GM23338 (cell line): ENCODE data around the gene CD247.

ENCODE experiments used
- EZH2 ChIP-seq: fragments of 200-600 bp; sonication (generic); IDR thresholded peaks from one replicate; pipeline ENCODE4 v1.8.0; 2017; ENCODE audit warnings: antibody characterized with exemption, mild to moderate bottlenecking, low read depth; ENCODE audit not compliant: unreplicated experiment
- EZH2phosphoT487 ChIP-seq: fragments of 200-600 bp; sonication (generic); IDR thresholded peaks from one replicate; pipeline ENCODE4 v1.8.1; 2018; ENCODE audit warnings: antibody characterized with exemption; ENCODE audit not compliant: unreplicated experiment
- NANOG ChIP-seq: IDR thresholded peaks from 2 replicates; pipeline ENCODE4 v1.6.1; 2016; ENCODE audit warnings: antibody characterized with exemption, borderline replicate concordance
- TF ChIP-seq, protein P1 (sequence below), 2 experiments: fragments of 200-600 bp in 1 of 2; sonication (generic) in 1 of 2; conservative IDR thresholded peaks; 2 replicates each; pipeline versions ENCODE4 v1.5.1 to v1.6.1; 2016 to 2017; ENCODE audit warnings: antibody characterized with exemption in 2 of 2, low read depth in 2 of 2, mild to moderate bottlenecking in 2 of 2, moderate library complexity in 1 of 2
- TF ChIP-seq, protein P2 (sequence below): IDR thresholded peaks from one replicate; pipeline ENCODE4 v1.6.1; 2018; ENCODE audit warnings: antibody characterized with exemption; ENCODE audit not compliant: unreplicated experiment

DNA sequence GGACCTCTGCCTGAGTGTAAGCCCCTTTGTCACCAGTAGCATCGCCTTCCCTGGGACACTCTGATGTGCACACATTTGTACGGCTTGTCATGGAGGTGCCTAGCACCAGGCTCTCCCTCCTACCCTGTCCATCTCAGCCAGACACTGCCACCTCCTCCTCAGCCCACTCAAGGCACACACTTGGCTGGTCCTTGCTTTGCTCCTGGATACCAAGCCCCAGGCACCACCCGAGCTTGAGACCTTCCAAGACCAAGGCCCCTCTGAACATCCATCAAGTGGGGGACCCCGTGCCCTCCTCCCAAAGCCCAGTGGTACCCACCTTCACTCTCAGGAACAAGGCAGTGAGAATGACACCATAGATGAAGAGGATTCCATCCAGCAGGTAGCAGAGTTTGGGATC lies 78.0 kb downstream of the CD247 start:
- TF ChIP-seq, protein P1, sequence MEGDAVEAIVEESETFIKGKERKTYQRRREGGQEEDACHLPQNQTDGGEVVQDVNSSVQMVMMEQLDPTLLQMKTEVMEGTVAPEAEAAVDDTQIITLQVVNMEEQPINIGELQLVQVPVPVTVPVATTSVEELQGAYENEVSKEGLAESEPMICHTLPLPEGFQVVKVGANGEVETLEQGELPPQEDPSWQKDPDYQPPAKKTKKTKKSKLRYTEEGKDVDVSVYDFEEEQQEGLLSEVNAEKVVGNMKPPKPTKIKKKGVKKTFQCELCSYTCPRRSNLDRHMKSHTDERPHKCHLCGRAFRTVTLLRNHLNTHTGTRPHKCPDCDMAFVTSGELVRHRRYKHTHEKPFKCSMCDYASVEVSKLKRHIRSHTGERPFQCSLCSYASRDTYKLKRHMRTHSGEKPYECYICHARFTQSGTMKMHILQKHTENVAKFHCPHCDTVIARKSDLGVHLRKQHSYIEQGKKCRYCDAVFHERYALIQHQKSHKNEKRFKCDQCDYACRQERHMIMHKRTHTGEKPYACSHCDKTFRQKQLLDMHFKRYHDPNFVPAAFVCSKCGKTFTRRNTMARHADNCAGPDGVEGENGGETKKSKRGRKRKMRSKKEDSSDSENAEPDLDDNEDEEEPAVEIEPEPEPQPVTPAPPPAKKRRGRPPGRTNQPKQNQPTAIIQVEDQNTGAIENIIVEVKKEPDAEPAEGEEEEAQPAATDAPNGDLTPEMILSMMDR (conservative IDR thresholded peaks at IDR 0.05; ENCODE audit: low read depth in 2 of 2) = no peak
- TF ChIP-seq, protein P2, sequence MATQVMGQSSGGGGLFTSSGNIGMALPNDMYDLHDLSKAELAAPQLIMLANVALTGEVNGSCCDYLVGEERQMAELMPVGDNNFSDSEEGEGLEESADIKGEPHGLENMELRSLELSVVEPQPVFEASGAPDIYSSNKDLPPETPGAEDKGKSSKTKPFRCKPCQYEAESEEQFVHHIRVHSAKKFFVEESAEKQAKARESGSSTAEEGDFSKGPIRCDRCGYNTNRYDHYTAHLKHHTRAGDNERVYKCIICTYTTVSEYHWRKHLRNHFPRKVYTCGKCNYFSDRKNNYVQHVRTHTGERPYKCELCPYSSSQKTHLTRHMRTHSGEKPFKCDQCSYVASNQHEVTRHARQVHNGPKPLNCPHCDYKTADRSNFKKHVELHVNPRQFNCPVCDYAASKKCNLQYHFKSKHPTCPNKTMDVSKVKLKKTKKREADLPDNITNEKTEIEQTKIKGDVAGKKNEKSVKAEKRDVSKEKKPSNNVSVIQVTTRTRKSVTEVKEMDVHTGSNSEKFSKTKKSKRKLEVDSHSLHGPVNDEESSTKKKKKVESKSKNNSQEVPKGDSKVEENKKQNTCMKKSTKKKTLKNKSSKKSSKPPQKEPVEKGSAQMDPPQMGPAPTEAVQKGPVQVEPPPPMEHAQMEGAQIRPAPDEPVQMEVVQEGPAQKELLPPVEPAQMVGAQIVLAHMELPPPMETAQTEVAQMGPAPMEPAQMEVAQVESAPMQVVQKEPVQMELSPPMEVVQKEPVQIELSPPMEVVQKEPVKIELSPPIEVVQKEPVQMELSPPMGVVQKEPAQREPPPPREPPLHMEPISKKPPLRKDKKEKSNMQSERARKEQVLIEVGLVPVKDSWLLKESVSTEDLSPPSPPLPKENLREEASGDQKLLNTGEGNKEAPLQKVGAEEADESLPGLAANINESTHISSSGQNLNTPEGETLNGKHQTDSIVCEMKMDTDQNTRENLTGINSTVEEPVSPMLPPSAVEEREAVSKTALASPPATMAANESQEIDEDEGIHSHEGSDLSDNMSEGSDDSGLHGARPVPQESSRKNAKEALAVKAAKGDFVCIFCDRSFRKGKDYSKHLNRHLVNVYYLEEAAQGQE = no peak
- TF ChIP-seq EZH2 = no peak
- TF ChIP-seq EZH2phosphoT487 = no peak
- no peak for TF ChIP-seq NANOG
